K562 (cell line): ENCODE measurements around the gene ASPRV1. TPM values are rescaled to one million over a fixed set of nuclear protein-coding genes. Genes with fewer than 3 reads are reported as not detected.

Experiments
- CREBBP ChIP-seq: IDR thresholded peaks from one replicate; pipeline ENCODE4 v1.6.1; 2012; ENCODE audit warnings: low read depth, mild to moderate bottlenecking, control low read depth, inconsistent platforms, low read length
- CTBP1 ChIP-seq: fragments of 450-650 bp; IDR thresholded peaks from 2 replicates; pipeline ENCODE4 v1.6.1; 2016; ENCODE audit warnings: borderline replicate concordance
- GABPB1 ChIP-seq: sonication (generic); formaldehyde crosslinking; IDR thresholded peaks from 2 replicates; pipeline ENCODE4 v1.8.0; 2022; ENCODE audit warnings: mild to moderate bottlenecking, missing genetic modification reagents
- GATA2 ChIP-seq: sonication (generic); formaldehyde crosslinking; IDR thresholded peaks from 2 replicates; pipeline ENCODE4 v1.4.0; 2020; ENCODE audit warnings: mild to moderate bottlenecking, missing genetic modification reagents
- HMG20B ChIP-seq: fragments of 250-450 bp; sonication (Bioruptor Pico); IDR thresholded peaks from 2 replicates; pipeline ENCODE4 v1.5.0; 2021; ENCODE audit warnings: mild to moderate bottlenecking
- MAFF ChIP-seq: IDR thresholded peaks from 2 replicates; pipeline ENCODE4 v1.6.1; 2012; ENCODE audit warnings: low read length, improper control_type of control experiment
- MTA3 ChIP-seq: fragments of 450-650 bp; formaldehyde crosslinking; IDR thresholded peaks from 2 replicates; pipeline ENCODE4 v1.6.1; 2017; ENCODE audit warnings: mild to moderate bottlenecking, borderline replicate concordance
- NFE2L1 ChIP-seq: fragments of 450-650 bp; IDR thresholded peaks from 2 replicates; pipeline ENCODE4 v1.6.1; 2016; ENCODE audit warnings: missing genetic modification characterization, low read depth, mild to moderate bottlenecking, missing compliant biosample characterization, moderate library complexity, borderline replicate concordance
- PHB ChIP-seq: fragments of 250-450 bp; sonication (Bioruptor Pico); IDR thresholded peaks from 2 replicates; pipeline ENCODE4 v1.5.0; 2021
- PHB2 ChIP-seq: fragments of 450-650 bp; IDR thresholded peaks from 2 replicates; pipeline ENCODE4 v1.6.1; 2017; ENCODE audit warnings: low read depth
- PTRF ChIP-seq: fragments of 450-650 bp; IDR thresholded peaks from 2 replicates; pipeline ENCODE4 v1.6.1; 2016; ENCODE audit warnings: mild to moderate bottlenecking, missing genetic modification characterization, missing compliant biosample characterization
- SMARCA4 ChIP-seq: fragments of 450-650 bp; IDR thresholded peaks from 2 replicates; pipeline ENCODE4 v1.6.1; 2016
- TEAD4 ChIP-seq, 2 experiments: sonication (generic) in 1 of 2; formaldehyde crosslinking in 1 of 2; IDR thresholded peaks; 2 replicates each; pipeline versions ENCODE4 v1.6.1 to v1.8.0; 2012 to 2022; ENCODE audit warnings: borderline replicate concordance in 1 of 2, inconsistent platforms in 1 of 2, low read length in 1 of 2, mild to moderate bottlenecking in 1 of 2, missing genetic modification reagents in 1 of 2
- ZBTB1 ChIP-seq: sonication (generic); formaldehyde crosslinking; IDR thresholded peaks from 2 replicates; pipeline ENCODE4 v1.8.1; 2023; ENCODE audit warnings: missing genetic modification reagents, low read depth, mild to moderate bottlenecking, borderline replicate concordance
- ZNF165 ChIP-seq: fragments of 250-450 bp; sonication (Bioruptor Pico); IDR thresholded peaks from 2 replicates; pipeline ENCODE4 v1.4.0; 2020; ENCODE audit warnings: borderline replicate concordance
- ZNF785 ChIP-seq: fragments of 250-450 bp; sonication (Bioruptor Pico); IDR thresholded peaks from 2 replicates; pipeline ENCODE4 v1.4.0; 2020; ENCODE audit warnings: mild to moderate bottlenecking
- polyA plus RNA-seq, 8 experiments: library from polyadenylated mRNA; depleted of rRNA in 4 of 8; stranded (reverse) in 5 of 8; unstranded in 3 of 8; fragments of >200 nt; fragmentation: Nextera tagmentation in 2 of 8; fragmentation: Illumina TruSeq in 1 of 8; extraction: Ambion mirVana in 2 of 8; extraction: Trizol in 1 of 8; gene quantifications; 2 replicates each; pipeline versions ENCODE4 v1.2.1 to v1.2.3, GENCODE V29; 2011 to 2014; ENCODE audit warnings: inconsistent platforms in 1 of 8, missing spikeins in 1 of 8
- total RNA-seq, 7 experiments: library from RNA; depleted of rRNA in 6 of 7; stranded (reverse); fragments of >200 nt in 6 of 7; fragmentation: Illumina TruSeq in 2 of 7; extraction: Trizol in 2 of 7; gene quantifications; 2 replicates each; pipeline versions ENCODE4 v1.2.1 to v1.2.3, GENCODE V29; 2011 to 2021; ENCODE audit warnings: low replicate concordance in 1 of 7
- TF ChIP-seq, protein P1 (sequence below): sonication (generic); formaldehyde crosslinking; IDR thresholded peaks from 2 replicates; pipeline ENCODE4 v1.8.1; 2022; ENCODE audit warnings: missing genetic modification reagents
- TF ChIP-seq, protein P2 (sequence below), 2 experiments: fragments of 450-650 bp in 1 of 2; sonication (generic) in 1 of 2; formaldehyde crosslinking in 1 of 2; IDR thresholded peaks in 1 of 2; conservative IDR thresholded peaks in 1 of 2; 2 replicates each; pipeline versions ENCODE4 v1.6.1 to v1.8.1; 2016 to 2023; ENCODE audit warnings: mild to moderate bottlenecking in 2 of 2, moderate library complexity in 2 of 2, inconsistent platforms in 1 of 2, missing genetic modification reagents in 1 of 2
- TF ChIP-seq, protein P3 (sequence below), 3 experiments: fragments of 200-800 bp in 1 of 3; fragments of 250-450 bp in 1 of 3; fragments of 450-650 bp in 1 of 3; sonication (Bioruptor Pico) in 1 of 3; sonication (Bioruptor generic) in 1 of 3; formaldehyde crosslinking in 1 of 3; IDR thresholded peaks; 2 replicates each; pipeline versions ENCODE4 v1.6.1 to v1.8.0; 2016 to 2022; ENCODE audit warnings: mild to moderate bottlenecking in 2 of 3, missing genetic modification characterization in 2 of 3, missing compliant biosample characterization in 1 of 3, moderate library complexity in 1 of 3
- TF ChIP-seq, protein P4 (sequence below), 2 experiments: IDR thresholded peaks; 2 replicates each; pipeline ENCODE4 v1.6.1; 2011; ENCODE audit warnings: borderline replicate concordance in 1 of 2, control low read depth in 1 of 2, low read depth in 1 of 2, low read length in 1 of 2, mild to moderate bottlenecking in 1 of 2, mixed read lengths in 1 of 2, moderate library complexity in 1 of 2; ENCODE audit not compliant: insufficient read depth in 1 of 2, insufficient read length in 1 of 2, poor library complexity in 1 of 2, severe bottlenecking in 1 of 2; ENCODE audit errors: extremely low read depth in 1 of 2

Gene ASPRV1
- total and polyA plus RNA-seq, 9 of the 15 experiments (the other 6 are each of a cell fraction or from before 2014, with no cell fraction given): 0.17 to 0.72 (median 0.47) TPM; not detected in 1

DNA sequence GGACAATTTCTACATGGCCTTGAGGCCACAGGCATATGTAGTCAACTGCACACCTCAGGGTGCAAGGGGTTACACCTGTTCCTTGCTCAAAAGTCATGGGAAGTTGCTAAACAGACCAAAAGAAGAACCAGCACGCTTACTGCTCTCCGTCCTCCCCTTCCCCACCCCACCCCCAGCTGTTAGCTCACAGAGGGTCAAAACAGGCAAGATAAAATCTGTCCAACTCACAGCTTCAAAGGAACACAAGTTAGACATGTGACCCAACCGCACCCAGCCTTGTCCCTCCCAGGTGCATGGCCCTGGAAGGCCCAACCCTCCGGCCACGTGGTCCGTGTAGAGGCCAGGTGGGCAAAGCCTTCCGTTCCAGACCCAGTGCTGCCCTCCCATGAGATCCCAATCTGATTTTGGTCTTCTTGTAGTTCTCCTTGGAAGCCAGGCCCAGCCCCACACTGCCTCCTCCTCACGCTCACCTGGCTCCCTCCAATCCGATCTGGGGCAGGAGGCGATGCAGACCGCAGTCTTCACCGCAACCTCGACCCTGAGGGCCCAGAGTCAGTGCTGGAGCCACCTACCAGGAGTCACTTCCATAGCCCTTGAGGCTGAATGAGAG lies 14.5 kb upstream of the ASPRV1 start (continued):
- TF ChIP-seq TEAD4 (IDR thresholded peaks at IDR 0.05; ENCODE audit: low read length) (peak; percentile 26; the same call in 1 of the 2 replicates), TEAD4 (CRISPR knock-in tag; IDR thresholded peaks at IDR 0.05; ENCODE audit: borderline replicate concordance) (no peak), GATA2 (peak; percentile 91), ZBTB1 (CRISPR knock-in tag) (0 out of 2 replicates have a peak, but pooled peaks have one; percentile 18), ZNF785 (no peak), CREBBP (no peak), HMG20B (no peak), SMARCA4 (peak; percentile 55; the same call in 1 of the 2 replicates), CTBP1 (peak; percentile 90), NFE2L1 (tag) (no peak), PHB2 (no peak), PTRF (tag) (0 out of 2 replicates have a peak, but pooled peaks have one; percentile 51), GABPB1 (no peak), ZNF165 (CRISPR knock-in tag) (no peak), MAFF (no peak), MTA3 (peak; percentile 77; the same call in 1 of the 2 replicates), PHB (CRISPR knock-in tag) (no peak)
- TF ChIP-seq, protein P1, sequence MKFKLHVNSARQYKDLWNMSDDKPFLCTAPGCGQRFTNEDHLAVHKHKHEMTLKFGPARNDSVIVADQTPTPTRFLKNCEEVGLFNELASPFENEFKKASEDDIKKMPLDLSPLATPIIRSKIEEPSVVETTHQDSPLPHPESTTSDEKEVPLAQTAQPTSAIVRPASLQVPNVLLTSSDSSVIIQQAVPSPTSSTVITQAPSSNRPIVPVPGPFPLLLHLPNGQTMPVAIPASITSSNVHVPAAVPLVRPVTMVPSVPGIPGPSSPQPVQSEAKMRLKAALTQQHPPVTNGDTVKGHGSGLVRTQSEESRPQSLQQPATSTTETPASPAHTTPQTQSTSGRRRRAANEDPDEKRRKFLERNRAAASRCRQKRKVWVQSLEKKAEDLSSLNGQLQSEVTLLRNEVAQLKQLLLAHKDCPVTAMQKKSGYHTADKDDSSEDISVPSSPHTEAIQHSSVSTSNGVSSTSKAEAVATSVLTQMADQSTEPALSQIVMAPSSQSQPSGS (CRISPR knock-in tag): no peak
- TF ChIP-seq, protein P2, sequence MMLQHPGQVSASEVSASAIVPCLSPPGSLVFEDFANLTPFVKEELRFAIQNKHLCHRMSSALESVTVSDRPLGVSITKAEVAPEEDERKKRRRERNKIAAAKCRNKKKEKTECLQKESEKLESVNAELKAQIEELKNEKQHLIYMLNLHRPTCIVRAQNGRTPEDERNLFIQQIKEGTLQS (IDR thresholded peaks at IDR 0.05): peak; percentile 19; the same call in 1 of the 2 replicates
- TF ChIP-seq, protein P2 (CRISPR knock-in tag; conservative IDR thresholded peaks at IDR 0.05): no peak
- TF ChIP-seq, protein P3, sequence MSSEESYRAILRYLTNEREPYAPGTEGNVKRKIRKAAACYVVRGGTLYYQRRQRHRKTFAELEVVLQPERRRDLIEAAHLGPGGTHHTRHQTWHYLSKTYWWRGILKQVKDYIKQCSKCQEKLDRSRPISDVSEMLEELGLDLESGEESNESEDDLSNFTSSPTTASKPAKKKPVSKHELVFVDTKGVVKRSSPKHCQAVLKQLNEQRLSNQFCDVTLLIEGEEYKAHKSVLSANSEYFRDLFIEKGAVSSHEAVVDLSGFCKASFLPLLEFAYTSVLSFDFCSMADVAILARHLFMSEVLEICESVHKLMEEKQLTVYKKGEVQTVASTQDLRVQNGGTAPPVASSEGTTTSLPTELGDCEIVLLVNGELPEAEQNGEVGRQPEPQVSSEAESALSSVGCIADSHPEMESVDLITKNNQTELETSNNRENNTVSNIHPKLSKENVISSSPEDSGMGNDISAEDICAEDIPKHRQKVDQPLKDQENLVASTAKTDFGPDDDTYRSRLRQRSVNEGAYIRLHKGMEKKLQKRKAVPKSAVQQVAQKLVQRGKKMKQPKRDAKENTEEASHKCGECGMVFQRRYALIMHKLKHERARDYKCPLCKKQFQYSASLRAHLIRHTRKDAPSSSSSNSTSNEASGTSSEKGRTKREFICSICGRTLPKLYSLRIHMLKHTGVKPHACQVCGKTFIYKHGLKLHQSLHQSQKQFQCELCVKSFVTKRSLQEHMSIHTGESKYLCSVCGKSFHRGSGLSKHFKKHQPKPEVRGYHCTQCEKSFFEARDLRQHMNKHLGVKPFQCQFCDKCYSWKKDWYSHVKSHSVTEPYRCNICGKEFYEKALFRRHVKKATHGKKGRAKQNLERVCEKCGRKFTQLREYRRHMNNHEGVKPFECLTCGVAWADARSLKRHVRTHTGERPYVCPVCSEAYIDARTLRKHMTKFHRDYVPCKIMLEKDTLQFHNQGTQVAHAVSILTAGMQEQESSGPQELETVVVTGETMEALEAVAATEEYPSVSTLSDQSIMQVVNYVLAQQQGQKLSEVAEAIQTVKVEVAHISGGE (CRISPR knock-in tag; IDR thresholded peaks at IDR 0.05): peak in 1 of 3 experiments; percentile 71; a peak in 1 of 6 replicates
- TF ChIP-seq, protein P4, sequence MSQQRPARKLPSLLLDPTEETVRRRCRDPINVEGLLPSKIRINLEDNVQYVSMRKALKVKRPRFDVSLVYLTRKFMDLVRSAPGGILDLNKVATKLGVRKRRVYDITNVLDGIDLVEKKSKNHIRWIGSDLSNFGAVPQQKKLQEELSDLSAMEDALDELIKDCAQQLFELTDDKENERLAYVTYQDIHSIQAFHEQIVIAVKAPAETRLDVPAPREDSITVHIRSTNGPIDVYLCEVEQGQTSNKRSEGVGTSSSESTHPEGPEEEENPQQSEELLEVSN (IDR thresholded peaks at IDR 0.05; ENCODE audit: borderline replicate concordance in 1 of 2, extremely low read depth in 1 of 2, insufficient read depth in 1 of 2, insufficient read length in 1 of 2, low read depth in 1 of 2, low read length in 1 of 2, poor library complexity in 1 of 2, severe bottlenecking in 1 of 2): peak; percentile 92 to 95
